LNCaP clone FGC (cell line): ENCODE data around the gene NFIX.
"Not testable (repeated sequence)": the region's sequence is repeated elsewhere in the genome, so short reads cannot be mapped to it uniquely, and the experiment has no call there.

Experiments used
- DNase-seq: peaks from one replicate; pipeline ENCODE4 v3.0.0-alpha.2; 2011; ENCODE audit warnings: low read depth
- H3K4me3 ChIP-seq: 2 replicates; pipeline ENCODE4 v1.5.1; 2011; ENCODE audit warnings: mild to moderate bottlenecking, low read depth, low read length, control low read depth
- TF ChIP-seq, protein P1 (sequence below): IDR thresholded peaks from 2 replicates; pipeline ENCODE4 v1.5.1; 2012; ENCODE audit warnings: mild to moderate bottlenecking; ENCODE audit not compliant: control insufficient read depth, insufficient read depth; ENCODE audit errors: extremely low read depth

NFIX gene

GRCh38 chr19:12975221-12975741 lies 20.0 kb upstream of the NFIX start:
- DNase-seq, result no peak
- H3K4me3 ChIP-seq, result no peak overlapping the region
- TF ChIP-seq, protein P1, sequence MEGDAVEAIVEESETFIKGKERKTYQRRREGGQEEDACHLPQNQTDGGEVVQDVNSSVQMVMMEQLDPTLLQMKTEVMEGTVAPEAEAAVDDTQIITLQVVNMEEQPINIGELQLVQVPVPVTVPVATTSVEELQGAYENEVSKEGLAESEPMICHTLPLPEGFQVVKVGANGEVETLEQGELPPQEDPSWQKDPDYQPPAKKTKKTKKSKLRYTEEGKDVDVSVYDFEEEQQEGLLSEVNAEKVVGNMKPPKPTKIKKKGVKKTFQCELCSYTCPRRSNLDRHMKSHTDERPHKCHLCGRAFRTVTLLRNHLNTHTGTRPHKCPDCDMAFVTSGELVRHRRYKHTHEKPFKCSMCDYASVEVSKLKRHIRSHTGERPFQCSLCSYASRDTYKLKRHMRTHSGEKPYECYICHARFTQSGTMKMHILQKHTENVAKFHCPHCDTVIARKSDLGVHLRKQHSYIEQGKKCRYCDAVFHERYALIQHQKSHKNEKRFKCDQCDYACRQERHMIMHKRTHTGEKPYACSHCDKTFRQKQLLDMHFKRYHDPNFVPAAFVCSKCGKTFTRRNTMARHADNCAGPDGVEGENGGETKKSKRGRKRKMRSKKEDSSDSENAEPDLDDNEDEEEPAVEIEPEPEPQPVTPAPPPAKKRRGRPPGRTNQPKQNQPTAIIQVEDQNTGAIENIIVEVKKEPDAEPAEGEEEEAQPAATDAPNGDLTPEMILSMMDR, result no peak

- H3K4me3 ChIP-seq, DNase-seq: not testable (repeated sequence)
Measured at GRCh38 chr19:12976109-12976508, 19.2 kb upstream of the NFIX start.

- TF ChIP-seq, protein P1, result no peak
- no peak for DNase-seq
Measured at GRCh38 chr19:12979974-12980373, 15.3 kb upstream of the NFIX start.

GRCh38 chr19:12982648-12983047 lies 12.6 kb upstream of the NFIX start:
- H3K4me3 ChIP-seq, result no peak overlapping the region
- TF ChIP-seq, protein P1, result no peak
- DNase-seq, result no peak

More at GRCh38 chr19:12979974-12980373, 15.3 kb upstream of the NFIX start:
- H3K4me3 ChIP-seq, result no peak overlapping the region

GRCh38 chr19:12983091-12983490 lies 12.2 kb upstream of the NFIX start:
- peak overlapping the region; percentile 48 for H3K4me3 ChIP-seq
- TF ChIP-seq, protein P1, result no peak
- DNase-seq, result no peak

DNA sequence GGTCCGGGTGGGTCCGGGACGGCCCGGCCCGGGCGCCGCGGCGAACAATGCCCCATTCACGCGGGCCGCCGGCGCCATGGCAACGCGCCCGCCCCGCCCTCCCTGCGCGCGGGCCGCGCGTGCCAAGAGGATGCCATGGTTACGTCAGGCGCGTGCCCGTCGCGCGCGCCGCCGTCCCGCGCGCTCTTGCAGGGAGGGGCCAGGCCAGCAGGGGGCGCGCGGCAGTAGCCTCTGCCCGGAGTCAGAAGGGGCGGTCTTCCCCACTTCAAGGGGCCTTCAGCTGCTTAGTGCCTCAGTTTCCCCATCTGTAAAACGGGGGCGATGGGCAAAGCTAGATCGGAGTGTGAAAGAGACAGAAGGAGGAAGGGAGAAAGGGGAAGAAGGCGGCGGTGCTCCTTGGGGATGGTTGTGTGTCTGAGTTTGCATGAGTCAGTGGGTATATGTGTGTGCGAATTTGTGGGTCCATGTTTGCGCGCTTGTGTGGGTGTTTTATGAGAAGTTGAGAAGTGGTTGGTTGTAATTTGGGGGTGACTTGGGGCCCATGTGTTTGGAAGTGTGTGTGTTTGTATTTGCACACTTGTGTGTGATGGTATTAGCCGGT lies 11.6 kb upstream of the NFIX start:
- DNase-seq, result no peak
- peak overlapping the region; percentile 48 for H3K4me3 ChIP-seq
- TF ChIP-seq, protein P1, result peak; percentile 98

DNA sequence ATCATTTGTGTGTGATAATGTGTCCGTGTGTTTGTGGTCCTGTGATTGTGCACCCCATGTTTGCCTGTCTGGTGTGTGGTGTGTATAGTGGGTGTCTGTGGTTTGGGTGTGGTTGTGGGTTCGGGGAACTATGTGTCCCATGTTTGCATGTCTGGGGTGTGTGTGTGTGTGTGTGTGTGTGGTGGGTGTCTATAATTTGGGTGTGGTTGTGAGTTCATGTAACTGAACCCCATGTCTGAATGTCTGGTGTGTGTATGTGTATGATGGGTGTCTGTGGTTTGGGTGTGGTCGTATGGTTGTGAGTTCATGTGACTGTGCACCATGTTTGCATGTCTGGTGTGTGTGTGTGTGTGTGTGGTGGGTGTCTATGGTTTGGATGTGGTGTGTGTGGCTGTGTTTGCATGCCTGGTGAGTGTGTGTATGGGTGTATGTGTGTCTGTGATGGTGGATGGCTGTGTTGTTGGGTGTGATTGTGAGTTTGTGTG lies 11.1 kb upstream of the NFIX start:
- no peak overlapping the region for H3K4me3 ChIP-seq
- DNase-seq, result no peak
- TF ChIP-seq, protein P1, result no peak
